Measurements from ENCODE around the gene DNAJC24.

- TF ChIP-seq EP300 (IDR thresholded peaks at IDR 0.05) (no peak), CTCF (IDR thresholded peaks at IDR 0.05) (no peak)
Measured at GRCh38 chr11:31419138-31419537, 49.5 kb downstream of the DNAJC24 start.

Measured in tibial nerve (tissue), 4 donors.